ENCODE data around the gene MAN2A2.
"Not testable (repeated sequence)": the region's sequence is repeated elsewhere in the genome, so short reads cannot be mapped to it uniquely, and the experiment has no call there.

The MAN2A2 gene

DNA sequence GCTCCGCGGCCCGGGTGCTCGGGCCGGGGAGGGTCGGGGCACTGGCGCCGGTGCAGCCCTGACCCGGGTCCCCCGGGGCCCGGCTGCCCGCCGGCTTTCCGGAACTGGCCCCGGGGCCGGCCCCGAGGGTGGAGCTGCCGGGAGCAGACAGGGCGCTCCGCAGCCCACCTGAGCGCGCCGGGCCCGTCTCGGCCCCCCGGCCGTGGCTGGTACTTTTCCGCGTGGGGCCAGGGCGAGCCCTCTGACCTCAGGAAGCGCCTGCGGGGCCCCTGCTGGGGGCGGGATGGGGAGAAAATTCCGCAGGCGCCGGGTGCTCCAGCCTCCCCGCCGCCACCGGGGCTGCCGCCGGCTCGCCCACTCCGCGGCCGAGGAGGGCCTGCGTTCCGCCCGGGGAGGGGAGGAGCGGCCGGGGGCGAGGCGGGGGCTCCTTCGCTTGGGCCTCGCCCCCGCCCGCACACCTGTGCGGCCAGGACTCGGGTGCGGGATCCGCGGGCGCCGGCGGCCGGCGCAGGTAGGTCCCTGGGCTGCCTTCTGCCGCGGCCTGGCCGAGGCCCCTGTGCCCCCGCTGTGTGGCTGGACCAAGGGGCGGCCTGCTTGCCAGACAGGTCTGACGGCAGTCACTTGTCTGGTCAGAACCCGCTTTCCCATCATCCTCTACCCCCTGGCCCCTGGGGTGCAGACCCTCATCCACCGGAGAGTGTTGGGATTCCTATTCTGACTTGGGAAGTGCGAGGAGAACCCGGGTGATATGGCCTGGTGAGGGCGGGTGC is 31.2 kb upstream of the MAN2A2 start:
- no peak for DNase-seq

DNA sequence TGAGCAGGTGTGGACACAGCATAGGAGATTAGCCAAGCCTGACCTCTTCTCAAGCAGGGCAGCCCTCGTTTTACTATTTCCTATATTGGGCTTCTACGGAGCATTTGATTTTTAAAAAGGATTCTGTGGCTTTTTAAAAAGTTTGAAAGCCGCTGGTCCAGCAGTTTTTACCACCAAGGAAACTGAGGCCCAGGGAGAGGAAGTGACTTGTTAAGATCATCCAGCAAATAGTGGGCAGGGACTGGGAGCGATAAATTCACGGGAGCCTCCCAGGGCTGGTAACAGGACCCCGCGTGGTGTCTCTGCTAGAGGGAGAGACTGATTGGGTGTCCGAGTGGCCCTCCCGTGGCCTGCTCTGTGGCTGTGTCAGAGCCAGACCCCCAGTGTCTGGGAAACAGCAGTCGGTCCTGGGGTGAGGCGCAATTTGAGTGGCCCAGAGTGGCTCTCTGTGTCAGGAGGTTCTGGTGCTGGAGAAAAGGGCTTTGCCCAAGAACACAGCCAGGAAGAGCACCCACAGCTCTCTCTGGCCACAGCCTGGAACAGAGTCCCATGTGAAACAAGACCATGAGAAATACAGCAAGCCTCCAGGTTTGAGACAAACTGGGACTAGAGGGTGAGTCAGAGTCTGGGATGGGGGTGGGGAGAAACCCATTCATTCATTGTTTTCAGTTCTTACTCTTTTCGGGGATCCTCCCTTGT is 30.5 kb upstream of the MAN2A2 start:
- DNase-seq = no peak

DNA sequence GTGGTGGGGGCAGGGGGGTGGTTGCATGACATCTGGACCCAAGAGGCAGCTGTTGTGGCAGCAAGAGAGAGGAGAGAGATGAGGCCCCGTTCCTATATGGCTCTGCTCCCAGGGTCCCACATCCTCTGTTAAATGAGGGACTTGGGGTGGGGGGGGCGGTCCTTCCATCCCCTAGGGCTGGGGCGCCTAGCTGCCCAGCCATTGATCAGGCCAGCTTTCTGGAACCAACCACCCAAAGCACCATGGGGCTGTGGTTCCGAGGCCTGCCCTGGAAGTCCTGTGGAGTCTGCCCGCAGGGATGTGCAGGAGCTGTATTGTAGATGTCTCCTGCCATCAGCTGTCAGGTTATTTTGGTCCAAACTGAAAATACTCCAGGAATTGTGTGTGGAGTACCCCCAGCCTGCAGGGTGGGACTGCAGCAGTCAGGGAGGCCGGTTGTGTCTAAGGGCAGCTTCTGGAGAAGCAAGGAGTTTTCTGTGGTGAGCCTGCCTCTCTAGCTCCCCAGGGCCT is 29.6 kb upstream of the MAN2A2 start:
- DNase-seq = no peak

DNA sequence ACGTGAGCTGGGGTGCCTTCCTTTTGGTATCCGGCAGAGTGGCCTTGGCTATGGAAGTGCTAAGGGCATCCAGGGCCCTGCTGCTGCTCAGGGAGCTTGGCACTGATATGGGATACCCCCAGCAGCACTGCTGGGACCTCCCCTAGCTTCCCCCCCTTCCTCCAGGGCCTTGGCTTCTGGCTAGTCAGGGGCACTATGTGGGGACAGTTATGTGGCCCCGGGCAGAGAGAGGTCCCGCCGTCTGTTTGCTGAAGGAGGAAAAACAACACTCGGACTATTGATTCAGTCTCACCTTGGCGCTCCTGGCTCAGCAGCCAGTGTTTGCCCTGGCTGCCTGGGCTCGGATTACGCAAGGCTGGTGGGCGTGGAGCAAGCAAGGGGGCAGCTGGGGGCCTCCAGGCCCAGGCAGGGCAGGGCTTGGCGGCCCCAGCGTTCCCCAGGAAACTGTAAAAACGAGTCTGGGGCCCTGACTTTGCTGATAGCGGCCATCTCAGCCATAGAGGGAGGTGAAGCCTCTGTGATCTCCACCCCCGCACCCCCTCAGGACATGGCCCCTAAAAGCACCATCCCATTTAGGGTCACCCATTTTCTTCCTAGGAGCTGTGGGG is 29.0 kb upstream of the MAN2A2 start:
- DNase-seq = no peak

DNA sequence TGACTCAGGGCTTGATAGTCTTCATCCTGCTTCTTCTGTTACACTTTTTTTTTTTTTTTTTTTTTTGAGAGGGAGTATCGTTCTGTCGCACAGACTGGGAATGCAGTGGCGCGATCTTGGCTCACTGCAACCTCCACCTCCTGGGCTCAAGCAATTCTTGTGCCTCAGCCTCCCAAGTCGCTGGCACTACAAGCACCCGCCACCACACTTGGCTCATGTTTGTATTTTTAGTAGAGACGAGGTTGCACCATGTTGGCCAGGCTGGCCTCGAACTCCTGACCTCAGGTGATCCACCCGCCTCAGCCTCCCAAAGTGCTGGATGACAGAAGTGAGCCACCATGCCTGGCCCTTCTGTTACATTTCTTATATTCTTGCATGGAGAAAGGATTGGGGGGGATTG is 28.1 kb upstream of the MAN2A2 start:
- not testable (repeated sequence) for DNase-seq

DNA sequence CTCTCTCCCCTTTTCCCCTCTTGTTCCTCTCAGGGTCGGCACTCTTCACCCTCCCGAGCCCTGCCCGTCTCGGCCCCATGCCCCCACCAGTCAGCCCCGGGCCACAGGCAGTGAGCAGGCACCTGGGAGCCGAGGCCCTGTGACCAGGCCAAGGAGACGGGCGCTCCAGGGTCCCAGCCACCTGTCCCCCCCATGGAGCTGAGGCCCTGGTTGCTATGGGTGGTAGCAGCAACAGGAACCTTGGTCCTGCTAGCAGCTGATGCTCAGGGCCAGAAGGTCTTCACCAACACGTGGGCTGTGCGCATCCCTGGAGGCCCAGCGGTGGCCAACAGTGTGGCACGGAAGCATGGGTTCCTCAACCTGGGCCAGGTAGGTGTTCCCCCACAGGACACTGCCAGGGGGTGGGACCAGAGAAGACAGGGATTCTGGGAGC is 27.5 kb upstream of the MAN2A2 start:
- no peak for DNase-seq

DNA sequence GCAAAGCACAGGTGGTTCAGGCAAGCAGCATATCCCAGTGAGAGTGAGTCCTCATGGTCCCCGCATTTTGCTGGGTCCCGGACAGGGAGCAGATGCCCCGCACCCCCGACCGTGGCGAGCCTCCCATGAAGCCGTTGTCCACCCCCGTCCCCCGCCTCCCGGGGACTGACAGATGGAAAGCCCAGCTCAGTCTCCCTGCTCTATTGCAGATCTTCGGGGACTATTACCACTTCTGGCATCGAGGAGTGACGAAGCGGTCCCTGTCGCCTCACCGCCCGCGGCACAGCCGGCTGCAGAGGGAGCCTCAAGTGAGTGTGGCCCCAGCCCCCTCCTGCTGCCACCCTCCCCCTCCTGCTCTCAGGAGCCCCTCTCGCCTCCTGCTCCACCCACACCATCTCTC is 27.1 kb upstream of the MAN2A2 start:
- DNase-seq = no peak

DNA sequence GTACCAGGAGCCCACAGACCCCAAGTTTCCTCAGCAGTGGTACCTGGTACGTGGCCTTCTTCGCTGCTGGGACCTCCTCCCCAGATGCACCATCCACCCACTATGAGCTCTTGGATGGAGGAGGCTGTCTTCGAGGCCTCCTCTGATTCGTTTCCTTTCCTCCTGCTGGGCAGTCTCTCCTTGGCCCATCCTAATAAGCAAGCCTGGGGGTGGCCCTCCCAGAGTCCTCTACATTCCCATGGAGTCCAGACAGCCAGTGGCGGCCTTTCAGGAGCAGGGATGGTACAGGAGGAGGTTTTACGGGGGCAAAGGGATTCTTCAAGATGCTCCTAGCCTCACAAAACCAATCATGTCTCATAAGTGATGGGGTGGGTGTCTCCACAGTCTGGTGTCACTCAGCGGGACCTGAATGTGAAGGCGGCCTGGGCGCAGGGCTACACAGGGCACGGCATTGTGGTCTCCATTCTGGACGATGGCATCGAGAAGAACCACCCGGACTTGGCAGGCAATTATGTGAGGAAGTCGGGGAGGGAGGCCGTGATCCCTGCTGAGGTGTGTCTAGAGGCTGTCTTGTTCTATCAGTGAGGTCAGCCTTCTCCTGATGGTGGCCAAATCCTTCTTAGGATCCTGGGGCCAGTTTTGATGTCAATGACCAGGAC is 26.5 kb upstream of the MAN2A2 start:
- no peak for DNase-seq

DNA sequence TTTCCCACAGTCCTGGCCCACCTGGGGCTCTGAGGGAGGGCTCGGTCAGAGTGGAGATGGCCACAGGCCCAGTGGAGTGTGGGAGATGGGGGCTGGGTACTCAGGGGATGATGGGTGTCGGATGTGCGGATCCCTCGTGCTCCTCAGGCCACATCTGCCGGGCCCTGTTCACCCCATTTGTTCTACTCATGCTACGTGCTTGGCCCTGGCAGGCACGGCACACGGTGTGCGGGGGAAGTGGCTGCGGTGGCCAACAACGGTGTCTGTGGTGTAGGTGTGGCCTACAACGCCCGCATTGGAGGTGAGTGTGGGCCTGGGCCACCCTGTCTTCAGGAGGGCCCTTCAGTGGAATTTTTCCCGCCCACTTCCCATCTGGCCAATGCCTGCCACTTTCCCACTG is 25.8 kb upstream of the MAN2A2 start:
- no peak for DNase-seq

DNA sequence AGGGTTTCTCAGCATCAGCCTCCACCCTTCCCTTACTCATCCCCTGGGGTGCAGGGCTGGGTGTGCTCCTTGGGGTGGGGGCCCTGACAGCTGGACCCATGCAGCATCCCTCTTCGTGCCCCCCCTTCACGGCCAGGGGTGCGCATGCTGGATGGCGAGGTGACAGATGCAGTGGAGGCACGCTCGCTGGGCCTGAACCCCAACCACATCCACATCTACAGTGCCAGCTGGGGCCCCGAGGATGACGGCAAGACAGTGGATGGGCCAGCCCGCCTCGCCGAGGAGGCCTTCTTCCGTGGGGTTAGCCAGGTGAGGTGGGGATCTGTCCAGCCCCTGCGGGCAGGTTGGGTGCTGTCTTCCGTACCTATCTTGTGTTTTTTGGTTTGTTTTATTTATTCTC is 25.1 kb upstream of the MAN2A2 start:
- DNase-seq = no peak

DNA sequence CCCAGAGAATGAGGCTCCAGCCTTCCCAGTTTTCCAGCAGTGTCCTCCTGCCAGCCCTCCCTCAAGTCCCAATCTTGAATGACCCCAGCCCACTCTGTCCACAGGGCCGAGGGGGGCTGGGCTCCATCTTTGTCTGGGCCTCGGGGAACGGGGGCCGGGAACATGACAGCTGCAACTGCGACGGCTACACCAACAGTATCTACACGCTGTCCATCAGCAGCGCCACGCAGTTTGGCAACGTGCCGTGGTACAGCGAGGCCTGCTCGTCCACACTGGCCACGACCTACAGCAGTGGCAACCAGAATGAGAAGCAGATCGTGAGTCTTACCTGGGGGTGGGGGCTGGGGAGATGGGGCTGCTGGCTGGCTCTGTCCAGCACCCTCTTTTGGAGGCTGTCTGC is 24.4 kb upstream of the MAN2A2 start:
- DNase-seq = no peak

DNA sequence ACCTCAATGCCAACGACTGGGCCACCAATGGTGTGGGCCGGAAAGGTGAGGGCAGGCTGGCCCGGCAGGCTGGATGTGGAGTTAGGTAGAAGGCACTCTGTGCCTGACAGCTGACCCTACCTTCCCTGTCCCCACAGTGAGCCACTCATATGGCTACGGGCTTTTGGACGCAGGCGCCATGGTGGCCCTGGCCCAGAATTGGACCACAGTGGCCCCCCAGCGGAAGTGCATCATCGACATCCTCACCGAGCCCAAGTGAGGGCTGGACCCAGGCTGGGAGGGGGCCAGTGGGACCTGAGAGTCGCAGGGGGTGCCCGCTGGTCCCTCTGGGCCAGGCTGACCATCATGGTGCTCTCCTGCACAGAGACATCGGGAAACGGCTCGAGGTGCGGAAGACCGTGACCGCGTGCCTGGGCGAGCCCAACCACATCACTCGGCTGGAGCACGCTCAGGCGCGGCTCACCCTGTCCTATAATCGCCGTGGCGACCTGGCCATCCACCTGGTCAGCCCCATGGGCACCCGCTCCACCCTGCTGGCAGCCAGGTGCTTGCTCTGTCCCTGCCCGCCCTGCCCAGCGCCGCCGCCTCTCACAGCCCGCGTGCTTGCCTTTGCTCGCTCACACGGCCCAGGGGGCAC is 23.3 kb upstream of the MAN2A2 start:
- no peak for DNase-seq

DNA sequence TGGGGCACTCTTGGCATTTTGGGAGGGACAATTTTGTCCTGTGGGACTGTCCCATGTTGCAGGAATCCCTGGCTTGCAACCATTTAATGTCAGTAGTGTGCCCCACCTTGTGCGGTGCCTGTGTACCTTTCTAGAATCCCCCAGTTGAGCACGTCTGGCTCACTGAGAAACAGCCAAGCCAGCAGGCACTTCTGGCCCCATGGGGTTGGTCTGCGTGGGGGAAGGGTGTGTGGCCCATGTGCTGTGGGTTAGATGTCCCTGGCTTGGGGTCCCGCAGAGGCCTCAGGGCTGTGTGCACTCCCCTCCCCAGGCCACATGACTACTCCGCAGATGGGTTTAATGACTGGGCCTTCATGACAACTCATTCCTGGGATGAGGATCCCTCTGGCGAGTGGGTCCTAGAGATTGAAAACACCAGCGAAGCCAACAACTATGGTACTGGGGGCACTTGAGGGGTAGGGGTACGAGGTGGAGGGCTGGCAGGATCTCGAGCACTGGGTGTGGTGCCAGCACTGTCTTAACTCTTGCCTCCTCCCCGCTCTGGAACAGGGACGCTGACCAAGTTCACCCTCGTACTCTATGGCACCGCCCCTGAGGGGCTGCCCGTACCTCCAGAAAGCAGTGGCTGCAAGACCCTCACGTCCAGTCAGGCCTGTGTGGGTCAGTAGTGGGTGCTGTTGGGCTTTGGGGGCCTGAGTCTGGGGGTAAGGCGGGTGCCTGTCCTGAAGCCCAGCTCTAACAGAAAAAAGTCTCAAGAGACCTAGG is 22.5 kb upstream of the MAN2A2 start:
- no peak for DNase-seq

DNA sequence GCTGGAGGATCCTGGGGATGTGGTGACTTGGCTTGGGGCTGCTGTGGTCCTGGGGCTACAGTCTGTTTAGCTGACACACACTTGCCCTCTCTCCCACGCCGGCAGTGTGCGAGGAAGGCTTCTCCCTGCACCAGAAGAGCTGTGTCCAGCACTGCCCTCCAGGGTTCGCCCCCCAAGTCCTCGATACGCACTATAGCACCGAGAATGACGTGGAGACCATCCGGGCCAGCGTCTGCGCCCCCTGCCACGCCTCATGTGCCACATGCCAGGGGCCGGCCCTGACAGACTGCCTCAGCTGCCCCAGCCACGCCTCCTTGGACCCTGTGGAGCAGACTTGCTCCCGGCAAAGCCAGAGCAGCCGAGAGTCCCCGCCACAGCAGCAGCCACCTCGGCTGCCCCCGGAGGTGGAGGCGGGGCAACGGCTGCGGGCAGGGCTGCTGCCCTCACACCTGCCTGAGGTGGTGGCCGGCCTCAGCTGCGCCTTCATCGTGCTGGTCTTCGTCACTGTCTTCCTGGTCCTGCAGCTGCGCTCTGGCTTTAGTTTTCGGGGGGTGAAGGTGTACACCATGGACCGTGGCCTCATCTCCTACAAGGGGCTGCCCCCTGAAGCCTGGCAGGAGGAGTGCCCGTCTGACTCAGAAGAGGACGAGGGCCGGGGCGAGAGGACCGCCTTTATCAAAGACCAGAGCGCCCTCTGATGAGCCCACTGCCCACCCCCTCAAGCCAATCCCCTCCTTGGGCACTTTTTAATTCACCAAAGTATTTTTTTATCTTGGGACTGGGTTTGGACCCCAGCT is 21.7 kb upstream of the MAN2A2 start:
- no peak for DNase-seq

DNA sequence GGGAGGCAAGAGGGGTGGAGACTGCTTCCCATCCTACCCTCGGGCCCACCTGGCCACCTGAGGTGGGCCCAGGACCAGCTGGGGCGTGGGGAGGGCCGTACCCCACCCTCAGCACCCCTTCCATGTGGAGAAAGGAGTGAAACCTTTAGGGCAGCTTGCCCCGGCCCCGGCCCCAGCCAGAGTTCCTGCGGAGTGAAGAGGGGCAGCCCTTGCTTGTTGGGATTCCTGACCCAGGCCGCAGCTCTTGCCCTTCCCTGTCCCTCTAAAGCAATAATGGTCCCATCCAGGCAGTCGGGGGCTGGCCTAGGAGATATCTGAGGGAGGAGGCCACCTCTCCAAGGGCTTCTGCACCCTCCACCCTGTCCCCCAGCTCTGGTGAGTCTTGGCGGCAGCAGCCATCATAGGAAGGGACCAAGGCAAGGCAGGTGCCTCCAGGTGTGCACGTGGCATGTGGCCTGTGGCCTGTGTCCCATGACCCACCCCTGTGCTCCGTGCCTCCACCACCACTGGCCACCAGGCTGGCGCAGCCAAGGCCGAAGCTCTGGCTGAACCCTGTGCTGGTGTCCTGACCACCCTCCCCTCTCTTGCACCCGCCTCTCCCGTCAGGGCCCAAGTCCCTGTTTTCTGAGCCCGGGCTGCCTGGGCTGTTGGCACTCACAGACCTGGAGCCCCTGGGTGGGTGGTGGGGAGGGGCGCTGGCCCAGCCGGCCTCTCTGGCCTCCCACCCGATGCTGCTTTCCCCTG is 21.0 kb upstream of the MAN2A2 start:
- no peak for DNase-seq

DNA sequence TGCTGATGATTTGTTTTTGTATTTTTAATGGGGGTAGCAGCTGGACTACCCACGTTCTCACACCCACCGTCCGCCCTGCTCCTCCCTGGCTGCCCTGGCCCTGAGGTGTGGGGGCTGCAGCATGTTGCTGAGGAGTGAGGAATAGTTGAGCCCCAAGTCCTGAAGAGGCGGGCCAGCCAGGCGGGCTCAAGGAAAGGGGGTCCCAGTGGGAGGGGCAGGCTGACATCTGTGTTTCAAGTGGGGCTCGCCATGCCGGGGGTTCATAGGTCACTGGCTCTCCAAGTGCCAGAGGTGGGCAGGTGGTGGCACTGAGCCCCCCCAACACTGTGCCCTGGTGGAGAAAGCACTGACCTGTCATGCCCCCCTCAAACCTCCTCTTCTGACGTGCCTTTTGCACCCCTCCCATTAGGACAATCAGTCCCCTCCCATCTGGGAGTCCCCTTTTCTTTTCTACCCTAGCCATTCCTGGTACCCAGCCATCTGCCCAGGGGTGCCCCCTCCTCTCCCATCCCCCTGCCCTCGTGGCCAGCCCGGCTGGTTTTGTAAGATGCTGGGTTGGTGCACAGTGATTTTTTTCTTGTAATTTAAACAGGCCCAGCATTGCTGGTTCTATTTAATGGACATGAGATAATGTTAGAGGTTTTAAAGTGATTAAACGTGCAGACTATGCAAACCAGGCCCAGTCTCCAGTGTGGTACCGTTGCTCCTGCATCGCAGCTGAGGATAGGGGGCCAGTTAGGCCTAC is 20.1 kb upstream of the MAN2A2 start:
- DNase-seq = no peak

DNA sequence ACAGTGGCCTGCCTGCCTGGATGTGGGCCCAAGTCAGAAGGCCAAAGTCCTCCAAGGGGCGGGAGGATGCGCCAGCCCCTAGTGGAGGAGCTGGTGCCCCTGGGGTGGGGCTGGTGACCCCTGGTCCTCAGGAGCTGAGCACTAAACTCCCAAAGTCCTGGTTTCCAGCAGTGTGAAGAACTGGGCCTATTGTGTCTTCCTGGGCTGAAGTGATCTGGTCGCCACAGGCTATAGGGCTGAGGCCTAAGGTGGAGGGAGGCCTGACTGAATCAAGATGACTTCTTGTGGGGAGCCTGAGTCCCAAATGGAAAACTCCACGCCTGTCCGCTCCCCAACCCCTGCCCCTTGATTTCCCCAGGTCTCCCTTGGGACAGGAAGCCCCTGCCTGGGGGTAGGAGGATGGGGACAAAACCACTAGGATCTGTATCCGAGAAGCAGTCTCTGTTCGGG is 19.6 kb upstream of the MAN2A2 start:
- DNase-seq = no peak

DNA sequence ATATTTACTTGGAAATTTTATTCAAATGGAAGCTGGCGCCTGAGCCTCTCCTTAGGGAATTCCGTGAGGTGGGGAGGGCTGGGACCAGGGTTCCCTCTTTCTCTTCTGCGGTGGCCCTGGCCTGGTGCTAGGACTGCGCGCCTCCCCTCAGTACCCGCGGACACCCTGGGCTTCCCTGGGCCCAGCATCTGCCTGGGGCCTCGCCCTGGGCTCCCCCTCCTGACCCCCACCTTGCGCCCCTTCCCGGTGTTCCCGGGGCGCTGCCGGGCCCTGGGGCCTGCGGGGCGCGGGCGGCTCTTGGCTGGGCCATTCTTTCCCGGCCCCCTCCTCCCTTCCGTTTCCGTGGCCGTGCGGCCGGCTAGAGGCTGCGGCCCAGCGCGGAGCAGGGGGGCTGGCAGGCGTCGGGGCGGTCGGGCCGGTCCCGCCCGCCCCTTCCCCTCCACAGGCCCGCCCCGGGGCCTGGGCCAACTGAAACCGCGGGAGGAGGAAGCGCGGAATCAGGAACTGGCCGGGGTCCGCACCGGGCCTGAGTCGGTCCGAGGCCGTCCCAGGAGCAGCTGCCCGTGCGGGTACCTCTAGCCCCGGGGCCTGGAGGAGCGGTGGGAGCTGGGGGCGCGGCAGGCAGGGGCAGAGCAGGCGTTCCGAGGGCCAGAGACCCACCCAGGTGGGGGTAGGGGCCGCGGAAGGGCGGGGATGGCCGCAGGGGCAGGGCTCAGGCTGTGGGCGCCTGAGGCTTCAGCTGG is 19.0 kb upstream of the MAN2A2 start, which contains the start of gene FES:
TSS of gene FES (plus strand) at position 529 of the 743 bp plus-strand sequence. CDS start 542 bp downstream, outside the sequence.
- DNase-seq = peak in 1 of 2 donors; percentile 45

Data from CD4-positive, alpha-beta T cell treated with Interleukin-4 for 1 hour (primary cell).